HG03457 (cell line): ENCODE measurements around the gene NAT10.

ENCODE experiments used
- ATAC-seq: cut with Tn5 transposase; IDR thresholded peaks from one replicate; pipeline ENCODE4 v1.9.1; 2021; ENCODE audit warnings: moderate number of reproducible peaks; ENCODE audit not compliant: unreplicated experiment

Gene NAT10

GRCh38 chr11:34105957-34106504 lies 602 bp downstream of the NAT10 start:
- ATAC-seq: peak; percentile 11

- ATAC-seq: no peak
Measured at GRCh38 chr11:34111722-34112270, 6.4 kb downstream of the NAT10 start.

DNA sequence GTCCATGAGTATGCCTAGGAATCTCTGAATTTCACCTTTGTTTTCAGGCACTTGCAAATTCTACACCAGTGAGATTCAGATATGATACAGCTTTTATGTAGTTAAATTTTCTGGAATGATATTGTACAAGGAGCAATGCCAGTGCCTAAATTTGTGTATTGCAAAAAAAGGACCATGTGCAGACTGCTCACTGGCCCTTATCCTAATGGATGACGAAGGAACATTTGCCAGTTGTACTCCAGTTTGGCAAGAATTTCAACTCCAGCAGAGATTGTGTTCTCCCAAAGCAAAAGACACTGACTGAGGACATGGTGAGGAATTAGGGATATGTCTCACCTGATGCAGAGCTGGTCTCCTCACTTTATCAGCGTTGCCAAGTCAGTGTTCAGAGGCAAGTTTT lies 8.6 kb downstream of the NAT10 start:
- no peak for ATAC-seq

GRCh38 chr11:34114471-34114870 lies 9.0 kb downstream of the NAT10 start:
- no peak for ATAC-seq

- ATAC-seq: no peak
Measured at GRCh38 chr11:34120651-34121050, 15.2 kb downstream of the NAT10 start.

- no peak for ATAC-seq
Measured at GRCh38 chr11:34124885-34125668, 19.6 kb downstream of the NAT10 start.

DNA sequence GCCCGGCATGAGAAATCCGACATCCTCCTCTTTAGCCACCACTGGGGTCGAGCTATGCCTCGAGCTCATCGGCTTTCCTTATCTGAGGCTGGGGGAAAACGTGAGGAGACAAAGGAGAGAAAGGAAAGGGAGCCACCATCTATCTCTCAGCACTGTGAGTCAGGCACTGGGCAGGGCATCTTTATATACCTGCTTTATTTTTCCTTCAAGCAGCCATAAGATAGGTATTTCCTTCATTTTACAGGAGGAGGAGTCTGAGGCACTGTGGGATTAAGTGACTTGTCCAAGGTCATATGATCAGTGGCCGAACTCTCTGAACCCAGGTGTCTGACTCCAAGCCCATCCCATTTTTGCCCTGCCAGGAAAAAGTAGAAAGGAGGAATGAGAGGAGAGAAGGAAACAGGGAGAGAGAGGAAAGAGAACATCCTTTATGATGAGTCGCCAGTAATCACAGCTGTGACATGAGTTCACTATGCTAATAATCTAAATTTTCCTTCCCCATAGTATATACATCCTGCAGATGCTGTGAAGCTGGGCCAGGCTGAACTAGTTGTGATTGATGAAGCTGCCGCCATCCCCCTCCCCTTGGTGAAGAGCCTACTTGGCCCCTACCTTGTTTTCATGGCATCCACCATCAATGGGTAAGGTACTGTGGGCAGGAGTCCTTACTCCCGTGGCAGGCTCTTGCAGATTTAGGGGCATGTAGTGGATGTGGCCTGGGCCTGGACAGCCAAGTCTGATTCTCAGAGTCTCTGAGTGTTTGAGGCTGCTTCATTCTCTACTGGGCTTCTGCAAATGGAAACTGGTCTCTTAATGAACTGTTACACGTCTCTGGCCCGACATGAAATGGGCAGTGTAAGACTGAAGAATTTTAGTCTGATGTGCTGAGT lies 21.8 kb downstream of the NAT10 start:
- no peak for ATAC-seq

- no peak for ATAC-seq
Measured at GRCh38 chr11:34128824-34129223, 23.4 kb downstream of the NAT10 start.

DNA sequence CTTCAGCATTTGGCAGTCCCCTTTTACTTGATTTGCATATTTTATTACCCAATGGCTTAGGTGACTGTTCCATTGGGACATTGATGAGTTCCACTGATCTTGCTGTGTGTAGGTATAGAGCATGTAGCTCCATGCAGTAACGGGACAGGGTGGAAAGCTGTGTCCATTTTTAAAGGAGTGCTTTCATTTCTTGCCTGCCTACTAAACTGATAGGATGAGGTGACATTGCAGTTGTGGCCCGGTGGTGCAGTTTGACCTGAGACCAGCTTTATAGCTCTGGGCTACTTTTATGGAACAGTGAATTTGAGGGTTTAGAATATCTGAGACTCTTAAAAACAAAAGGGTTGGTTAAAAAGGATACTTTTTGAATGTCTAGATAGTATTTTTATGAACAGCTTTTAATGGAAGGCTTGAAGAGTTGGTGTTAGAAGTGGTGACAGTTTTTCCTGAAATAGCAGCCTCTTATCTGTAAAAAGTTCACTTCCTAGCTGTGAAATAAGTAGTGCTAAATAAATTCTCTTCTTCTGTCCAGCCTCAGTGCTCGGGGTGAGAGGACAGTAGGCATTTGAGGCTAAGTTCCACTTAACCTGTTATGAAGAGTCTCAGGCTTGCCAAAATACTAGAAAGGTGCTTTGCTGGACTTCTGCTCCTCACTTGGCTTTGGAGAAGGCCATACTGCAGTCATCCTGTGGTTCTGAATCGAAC lies 27.0 kb downstream of the NAT10 start:
- ATAC-seq: no peak

DNA sequence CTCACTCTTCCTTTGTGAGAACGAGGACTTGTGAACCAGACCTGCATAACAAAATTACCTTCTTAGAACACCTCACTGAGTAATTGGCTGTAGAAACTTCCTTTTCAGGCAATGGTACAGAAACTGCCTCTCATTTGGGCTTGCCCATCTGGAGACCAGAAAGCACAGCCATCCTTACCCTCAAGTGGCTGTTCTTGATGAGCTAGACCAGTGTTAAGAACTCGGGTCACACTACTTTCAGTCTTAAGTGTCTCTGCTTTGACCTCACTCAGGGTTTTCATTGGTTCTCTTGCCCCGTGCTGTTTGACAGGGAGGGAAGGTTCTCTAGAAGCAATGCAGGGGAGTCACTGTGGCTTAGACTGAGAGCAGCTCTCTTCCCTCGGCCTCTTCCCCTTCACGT lies 29.3 kb downstream of the NAT10 start:
- ATAC-seq: no peak

- ATAC-seq: no peak
Measured at GRCh38 chr11:34135439-34135838, 30.0 kb downstream of the NAT10 start.

DNA sequence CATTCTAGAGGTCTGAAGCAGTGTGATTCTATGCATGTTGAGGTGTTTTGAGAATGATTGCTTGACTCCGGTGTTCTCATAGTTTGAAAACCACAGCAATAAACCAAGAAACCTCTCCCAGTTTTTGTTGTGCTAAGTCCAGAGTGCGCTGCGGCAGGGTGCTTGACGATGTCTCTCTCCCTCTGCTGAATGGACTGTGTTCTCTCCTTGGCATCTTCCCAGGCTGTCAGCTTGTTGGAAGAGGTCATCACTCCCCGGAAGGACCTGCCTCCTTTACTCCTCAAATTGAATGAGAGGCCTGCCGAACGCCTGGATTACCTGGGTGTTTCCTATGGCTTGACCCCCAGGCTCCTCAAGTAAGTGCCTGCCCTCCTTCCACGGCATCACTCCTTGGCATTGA lies 31.0 kb downstream of the NAT10 start:
- ATAC-seq: no peak

- ATAC-seq: no peak
Measured at GRCh38 chr11:34139346-34139745, 33.9 kb downstream of the NAT10 start.

- ATAC-seq: no peak
Measured at GRCh38 chr11:34140149-34140548, 34.7 kb downstream of the NAT10 start.

DNA sequence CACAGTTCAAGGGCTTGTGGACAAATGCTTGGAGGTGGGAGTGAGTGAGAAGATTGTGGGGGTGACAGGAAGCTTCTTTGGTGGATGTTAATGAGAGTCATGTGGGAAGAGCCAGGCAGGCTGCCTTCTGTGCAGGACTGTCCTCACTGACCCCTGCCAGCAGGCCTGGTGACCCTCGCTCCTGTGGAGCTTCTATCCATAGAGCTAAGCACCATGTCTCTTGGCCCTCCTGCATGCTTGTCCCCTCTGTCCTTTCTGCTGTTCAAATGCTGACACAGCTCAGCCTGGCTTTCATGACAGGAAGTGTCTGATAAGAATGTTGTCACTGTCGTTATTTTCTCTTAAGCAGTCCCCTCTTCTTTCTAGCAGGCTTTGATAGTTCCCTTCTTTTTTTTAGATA lies 37.6 kb downstream of the NAT10 start:
- ATAC-seq: no peak

DNA sequence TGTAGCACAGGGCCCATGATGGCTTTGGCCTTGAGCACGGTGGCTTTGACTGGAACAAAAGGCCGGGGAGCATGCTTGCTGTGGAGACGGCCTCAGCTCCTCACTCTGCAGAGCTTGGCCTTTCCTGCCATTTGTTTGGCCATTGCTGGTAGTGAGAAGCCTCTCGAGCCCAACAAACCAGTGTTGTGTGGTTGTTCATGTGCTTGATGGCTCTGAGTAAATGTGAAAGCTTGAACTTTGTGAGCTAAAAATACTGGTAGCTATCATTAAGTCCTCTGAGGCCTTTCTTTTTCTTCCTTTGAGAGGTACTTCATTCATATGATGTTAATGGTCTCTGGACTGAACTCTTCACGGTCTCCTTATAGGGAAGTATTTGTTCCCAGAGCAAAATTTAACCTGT lies 39.6 kb downstream of the NAT10 start:
- ATAC-seq: no peak

DNA sequence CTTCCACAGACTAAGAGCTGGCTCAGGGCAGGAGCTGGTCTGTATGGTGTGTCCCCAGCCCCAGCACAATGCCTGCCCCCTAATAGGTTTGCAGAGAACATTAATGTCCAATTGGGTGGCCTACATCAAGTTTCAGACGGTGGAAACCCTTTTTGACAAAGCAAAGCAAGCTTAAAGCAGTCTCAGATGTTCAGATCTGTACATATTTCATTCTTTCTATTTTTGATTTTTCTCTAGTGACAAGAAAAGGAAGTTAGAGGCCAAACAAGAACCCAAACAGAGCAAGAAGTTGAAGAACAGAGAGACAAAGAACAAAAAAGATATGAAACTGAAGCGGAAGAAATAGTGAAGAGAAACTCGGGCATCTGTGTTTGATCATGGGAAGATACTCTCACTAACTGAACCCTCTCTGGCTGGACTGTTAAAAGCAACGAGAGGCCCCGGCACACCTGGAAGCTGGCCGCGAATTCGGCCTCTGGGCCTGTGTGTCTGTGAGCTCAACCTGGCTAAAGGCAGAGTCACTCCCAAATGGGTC lies 40.5 kb downstream of the NAT10 start:
- no peak for ATAC-seq

DNA sequence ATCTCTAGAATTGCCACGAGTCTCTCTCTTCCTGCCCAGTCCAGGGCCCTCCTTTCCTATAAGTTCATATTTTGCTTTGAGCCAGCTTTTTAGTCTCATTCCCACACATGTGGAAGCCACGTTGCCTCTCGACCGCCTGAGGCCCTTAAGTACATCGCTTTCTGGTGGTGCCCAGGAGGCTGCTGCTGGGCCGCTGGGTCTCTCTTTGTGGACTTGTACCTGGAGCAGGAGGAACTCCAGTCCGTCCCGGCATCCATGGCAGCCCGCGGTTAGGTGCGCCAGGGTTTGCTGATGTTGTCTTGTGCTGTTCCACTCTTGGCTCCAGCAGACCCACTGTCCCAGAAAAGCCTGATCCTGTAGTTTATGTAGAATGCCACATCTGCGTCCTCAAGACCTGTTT lies 41.0 kb downstream of the NAT10 start:
- ATAC-seq: no peak

DNA sequence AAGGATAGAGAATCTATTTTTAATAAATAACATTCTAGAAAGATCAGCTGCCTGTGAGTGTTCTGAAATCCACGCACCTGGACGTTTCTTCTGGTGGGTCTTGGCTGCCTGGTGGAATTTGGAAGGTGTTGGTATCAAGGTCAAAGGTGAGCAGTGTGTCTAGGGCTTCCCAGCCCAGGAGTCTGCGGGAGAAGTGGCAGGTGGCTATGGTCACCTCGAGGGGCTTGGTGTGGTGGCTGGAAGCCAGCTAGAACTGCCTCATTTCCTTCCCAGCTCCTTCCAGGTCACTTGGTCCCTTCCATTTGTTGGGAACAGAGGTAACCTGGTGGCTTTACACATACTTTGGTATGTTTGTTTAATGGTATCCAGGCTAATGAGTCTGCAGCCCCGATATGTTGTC lies 41.4 kb downstream of the NAT10 start:
- no peak for ATAC-seq

GRCh38 chr11:34147581-34147980 lies 42.2 kb downstream of the NAT10 start:
- no peak for ATAC-seq
